Activated naive CD8-positive, alpha-beta T cell (primary cell): ENCODE results near the gene ALDH1B1.

Experiments
- H3K27ac Mint-ChIP-seq: one replicate; pipeline ENCODE4 v1.8.0; 2021; ENCODE audit warnings: mixed read lengths
- H3K27me3 Mint-ChIP-seq: one replicate; pipeline ENCODE4 v1.8.0; 2021; ENCODE audit warnings: mixed read lengths
- H3K36me3 Mint-ChIP-seq: one replicate; pipeline ENCODE4 v1.8.0; 2021; ENCODE audit warnings: mixed read lengths
- H3K4me1 Mint-ChIP-seq: one replicate; pipeline ENCODE4 v1.8.0; 2021; ENCODE audit warnings: low read depth, mixed read lengths
- H3K4me3 Mint-ChIP-seq: one replicate; pipeline ENCODE4 v1.8.0; 2021; ENCODE audit warnings: mild to moderate bottlenecking, mixed read lengths
- H3K9me3 Mint-ChIP-seq: one replicate; pipeline ENCODE4 v1.8.0; 2021; ENCODE audit warnings: low read depth, mixed read lengths

Gene ALDH1B1

DNA sequence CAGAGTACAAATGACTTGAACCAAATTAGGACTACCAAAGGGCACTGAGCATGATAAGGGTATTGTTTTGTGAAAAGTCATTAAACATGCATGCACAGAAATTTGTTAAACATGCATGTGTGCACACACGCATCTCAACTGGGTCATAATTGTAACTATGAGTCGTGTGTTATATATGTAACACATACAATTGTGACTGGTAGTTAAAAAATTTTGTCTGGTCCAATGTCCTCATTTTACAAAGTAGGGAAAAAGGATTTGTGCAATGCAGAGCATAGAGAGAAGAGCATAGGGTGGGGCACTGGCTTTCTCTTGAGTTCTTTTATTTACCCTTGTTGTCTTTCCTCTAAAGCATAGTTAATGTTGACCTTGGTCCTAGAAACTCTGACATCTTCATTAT lies 51.1 kb downstream of the ALDH1B1 start:
- no peaks in the 10 kb centered on the region for H3K9me3 Mint-ChIP-seq
- no peaks in the 10 kb centered on the region for H3K36me3 Mint-ChIP-seq
- no peak overlapping the region for H3K27ac Mint-ChIP-seq
- H3K4me1 Mint-ChIP-seq = peaks cover 2% of the 10 kb centered on the region
- H3K27me3 Mint-ChIP-seq = peaks cover 7% of the 10 kb centered on the region
- H3K4me3 Mint-ChIP-seq = no peak overlapping the region

DNA sequence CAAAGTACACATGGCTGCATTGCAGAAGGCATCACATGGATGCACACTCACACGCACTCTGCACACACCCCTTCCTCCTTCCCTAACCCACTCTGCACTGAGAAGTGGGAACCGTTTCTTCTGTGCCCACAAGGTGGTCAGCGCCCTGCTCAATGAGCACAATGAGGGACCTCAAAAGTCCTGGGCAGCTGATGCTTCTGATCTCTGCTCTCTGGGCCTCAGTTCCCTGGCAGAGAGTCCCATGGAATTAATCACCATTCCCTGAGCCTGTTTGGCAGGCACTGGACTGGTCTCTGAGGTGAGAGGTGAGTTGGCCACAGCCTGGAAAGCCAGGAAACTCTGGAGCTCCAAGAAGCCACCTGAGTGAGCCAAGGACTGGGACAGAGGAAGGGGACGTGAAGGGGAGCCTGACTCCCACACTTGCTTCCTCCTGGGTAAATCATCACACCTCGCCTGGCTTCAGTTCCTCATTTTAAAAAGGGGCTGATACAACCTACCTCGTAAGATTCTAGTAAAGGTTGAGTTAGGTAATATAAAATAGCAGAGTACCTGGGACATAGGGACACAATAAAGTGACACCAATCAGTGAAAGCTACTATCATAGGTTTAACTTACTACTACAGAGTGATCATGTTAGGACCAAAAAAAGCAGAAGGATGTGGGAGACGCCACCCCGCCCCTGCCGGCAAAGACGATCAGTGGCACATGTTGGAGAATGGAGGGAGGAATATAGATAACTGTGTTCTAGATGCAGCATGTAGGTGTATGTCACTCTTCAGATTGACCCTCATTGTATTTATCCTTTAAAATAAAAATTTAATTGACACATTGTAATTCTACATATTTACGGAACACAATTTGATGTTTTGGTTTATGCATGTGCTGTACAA lies 52.9 kb downstream of the ALDH1B1 start:
- H3K36me3 Mint-ChIP-seq = no peaks in the 10 kb centered on the region
- peaks cover 2% of the 10 kb centered on the region for H3K4me1 Mint-ChIP-seq
- no peak overlapping the region for H3K27ac Mint-ChIP-seq
- no peaks in the 10 kb centered on the region for H3K9me3 Mint-ChIP-seq
- H3K4me3 Mint-ChIP-seq = no peak overlapping the region
- H3K27me3 Mint-ChIP-seq = peaks cover 6% of the 10 kb centered on the region

DNA sequence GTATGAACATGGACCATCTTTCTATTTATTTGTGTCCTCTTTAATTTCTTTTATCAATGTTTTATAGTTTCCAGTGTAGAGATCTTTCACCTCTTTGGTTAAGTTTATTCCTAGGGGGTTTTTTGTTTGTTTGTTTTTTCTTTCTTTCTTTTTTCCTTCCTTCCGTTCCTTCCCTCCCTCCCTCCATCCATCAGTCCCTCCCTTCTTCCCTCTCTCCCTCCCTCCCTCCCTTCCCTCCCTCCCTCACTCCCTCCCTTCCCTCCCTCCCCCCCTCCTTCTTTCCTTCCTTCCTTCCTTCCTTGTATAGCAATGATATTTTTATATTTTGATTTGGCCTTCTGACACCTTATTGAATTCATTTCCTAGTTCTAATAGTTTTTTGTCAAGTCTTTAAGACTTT lies 55.2 kb downstream of the ALDH1B1 start:
- no peak overlapping the region for H3K4me3 Mint-ChIP-seq
- no peak overlapping the region for H3K27ac Mint-ChIP-seq
- peaks cover 5% of the 10 kb centered on the region for H3K27me3 Mint-ChIP-seq
- peaks cover 11% of the 10 kb centered on the region for H3K9me3 Mint-ChIP-seq
- H3K36me3 Mint-ChIP-seq = peaks cover 8% of the 10 kb centered on the region
- peaks cover 2% of the 10 kb centered on the region for H3K4me1 Mint-ChIP-seq
